ENCODE results near the gene SAMM50. TPM values are rescaled to one million over a fixed set of nuclear protein-coding genes. Genes with fewer than 3 reads are reported as not detected.

The SAMM50 gene
- total RNA-seq, 2 donors from 2014 or later, result 54.4 to 56.0 TPM

DNA sequence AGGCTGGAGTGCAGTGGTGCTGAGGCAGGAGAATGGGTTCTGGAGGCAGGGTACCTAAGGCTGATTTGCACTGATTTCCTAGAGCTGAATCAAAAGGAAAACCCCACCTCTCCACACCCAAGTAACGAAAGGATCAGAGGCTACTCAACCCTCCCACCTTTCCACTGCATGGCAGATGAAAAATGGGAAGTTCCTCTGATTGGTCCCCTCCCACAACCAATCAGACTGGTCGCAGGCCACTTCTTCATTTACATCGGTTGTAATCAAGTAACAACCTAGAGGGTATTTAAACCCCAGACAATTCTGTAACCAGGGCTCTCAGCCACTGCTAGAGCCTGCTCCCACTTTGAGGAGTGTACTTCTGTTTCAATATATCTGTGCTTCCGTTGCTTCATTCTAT, 50.3 kb downstream of the SAMM50 start:
- H3K4me1 Mint-ChIP-seq, result peaks cover 2% of the 10 kb centered on the region
- Histone ChIP-seq H3K4me3 (ENCODE audit: low read length) (no peak overlapping the region), H3K9ac (ENCODE audit: extremely low read depth, low read length, poor library complexity, severe bottlenecking) (no peak overlapping the region), H3K4me1 (ENCODE audit: control insufficient read depth, insufficient read depth, low read length) (no peaks in the 10 kb centered on the region), H3K36me3 (ENCODE audit: control insufficient read depth, insufficient read depth, low read length) (peaks cover 2% of the 10 kb centered on the region), H3K9me3 (ENCODE audit: control insufficient read depth, low read length) (peaks cover 7% of the 10 kb centered on the region), H3K27ac (ENCODE audit: low read depth, low read length) (no peak overlapping the region), H3K27me3 (ENCODE audit: control insufficient read depth, insufficient read depth, low read length, poor library complexity, severe bottlenecking) (no peaks in the 10 kb centered on the region)
- TF ChIP-seq, protein P1, sequence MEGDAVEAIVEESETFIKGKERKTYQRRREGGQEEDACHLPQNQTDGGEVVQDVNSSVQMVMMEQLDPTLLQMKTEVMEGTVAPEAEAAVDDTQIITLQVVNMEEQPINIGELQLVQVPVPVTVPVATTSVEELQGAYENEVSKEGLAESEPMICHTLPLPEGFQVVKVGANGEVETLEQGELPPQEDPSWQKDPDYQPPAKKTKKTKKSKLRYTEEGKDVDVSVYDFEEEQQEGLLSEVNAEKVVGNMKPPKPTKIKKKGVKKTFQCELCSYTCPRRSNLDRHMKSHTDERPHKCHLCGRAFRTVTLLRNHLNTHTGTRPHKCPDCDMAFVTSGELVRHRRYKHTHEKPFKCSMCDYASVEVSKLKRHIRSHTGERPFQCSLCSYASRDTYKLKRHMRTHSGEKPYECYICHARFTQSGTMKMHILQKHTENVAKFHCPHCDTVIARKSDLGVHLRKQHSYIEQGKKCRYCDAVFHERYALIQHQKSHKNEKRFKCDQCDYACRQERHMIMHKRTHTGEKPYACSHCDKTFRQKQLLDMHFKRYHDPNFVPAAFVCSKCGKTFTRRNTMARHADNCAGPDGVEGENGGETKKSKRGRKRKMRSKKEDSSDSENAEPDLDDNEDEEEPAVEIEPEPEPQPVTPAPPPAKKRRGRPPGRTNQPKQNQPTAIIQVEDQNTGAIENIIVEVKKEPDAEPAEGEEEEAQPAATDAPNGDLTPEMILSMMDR (conservative IDR thresholded peaks at IDR 0.05), result no peak
- H3K27me3 Mint-ChIP-seq (ENCODE audit: insufficient read depth), result no peaks in the 10 kb centered on the region
- no peak for DNase-seq
- peaks cover 20% of the 10 kb centered on the region for H3K36me3 Mint-ChIP-seq (ENCODE audit: low read depth)
- peaks cover 4% of the 10 kb centered on the region for H3K9me3 Mint-ChIP-seq
- no peak overlapping the region for H3K4me3 Mint-ChIP-seq
- no peak overlapping the region for H3K27ac Mint-ChIP-seq
- WGBS, 2 experiments (ENCODE audit: insufficient coverage in 1 of 2, insufficient read length in 1 of 2), result 93 to 94% methylated on average over 3 to 4 of the region's 4 CpGs

DNA sequence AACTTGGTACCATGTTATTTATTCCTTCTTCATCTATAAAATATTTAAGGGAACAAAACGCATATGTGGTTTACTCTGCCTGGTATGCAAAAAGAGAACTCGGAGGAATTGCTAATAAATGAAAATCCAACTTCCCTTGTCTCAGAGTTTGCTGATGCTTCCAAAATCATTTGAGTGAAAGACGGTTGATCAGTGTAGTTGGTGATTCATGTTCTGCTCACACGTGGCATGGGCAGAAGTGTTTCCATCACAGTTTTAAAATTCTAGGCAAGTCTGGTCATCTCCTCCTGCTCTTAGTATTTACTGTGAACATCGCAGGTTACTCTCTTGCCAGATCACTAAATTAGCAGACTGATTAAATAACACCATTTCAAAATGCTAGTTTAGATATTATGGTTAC, 56.9 kb downstream of the SAMM50 start:
- no peaks in the 10 kb centered on the region for H3K9me3 Mint-ChIP-seq
- Histone ChIP-seq H3K9ac (ENCODE audit: extremely low read depth, low read length, poor library complexity, severe bottlenecking) (no peak overlapping the region), H3K27me3 (ENCODE audit: control insufficient read depth, insufficient read depth, low read length, poor library complexity, severe bottlenecking) (no peaks in the 10 kb centered on the region), H3K36me3 (ENCODE audit: control insufficient read depth, insufficient read depth, low read length) (no peaks in the 10 kb centered on the region), H3K4me3 (ENCODE audit: low read length) (no peak overlapping the region), H3K4me1 (ENCODE audit: control insufficient read depth, insufficient read depth, low read length) (no peaks in the 10 kb centered on the region), H3K27ac (ENCODE audit: low read depth, low read length) (no peak overlapping the region), H3K9me3 (ENCODE audit: control insufficient read depth, low read length) (no peaks in the 10 kb centered on the region)
- DNase-seq, result no peak
- no peaks in the 10 kb centered on the region for H3K27me3 Mint-ChIP-seq (ENCODE audit: insufficient read depth)
- peaks cover 3% of the 10 kb centered on the region for H3K4me1 Mint-ChIP-seq
- H3K4me3 Mint-ChIP-seq, result no peak overlapping the region
- no peaks in the 10 kb centered on the region for H3K36me3 Mint-ChIP-seq (ENCODE audit: low read depth)
- WGBS, 2 experiments (ENCODE audit: insufficient coverage in 1 of 2, insufficient read length in 1 of 2), result 88 to 93% methylated on average over 5 of the region's 5 CpGs
- no peak overlapping the region for H3K27ac Mint-ChIP-seq
- TF ChIP-seq, protein P1 (conservative IDR thresholded peaks at IDR 0.05), result no peak

DNA sequence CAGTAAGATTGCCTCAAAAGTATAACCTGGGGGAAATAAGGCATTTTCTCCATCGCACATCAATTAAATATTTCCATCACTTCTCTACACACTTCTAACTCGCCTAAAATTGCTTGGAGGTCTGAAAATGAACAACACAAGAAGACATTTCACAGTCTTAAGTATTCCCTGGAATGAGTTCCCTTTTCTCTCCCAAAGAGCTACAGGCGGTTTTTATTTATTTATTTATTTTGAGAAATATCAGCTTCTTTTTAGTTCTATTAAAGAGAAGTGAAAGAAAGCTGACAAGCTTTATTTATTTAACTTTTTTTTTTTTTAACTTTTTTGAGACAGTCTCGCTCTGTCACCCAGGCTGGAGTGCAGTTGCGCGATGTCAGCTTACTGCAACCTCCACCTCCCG, 57.3 kb downstream of the SAMM50 start:
- Histone ChIP-seq H3K9ac (ENCODE audit: extremely low read depth, low read length, poor library complexity, severe bottlenecking) (no peak overlapping the region), H3K27me3 (ENCODE audit: control insufficient read depth, insufficient read depth, low read length, poor library complexity, severe bottlenecking) (no peaks in the 10 kb centered on the region), H3K4me1 (ENCODE audit: control insufficient read depth, insufficient read depth, low read length) (no peaks in the 10 kb centered on the region), H3K4me3 (ENCODE audit: low read length) (no peak overlapping the region), H3K36me3 (ENCODE audit: control insufficient read depth, insufficient read depth, low read length) (no peaks in the 10 kb centered on the region), H3K9me3 (ENCODE audit: control insufficient read depth, low read length) (no peaks in the 10 kb centered on the region), H3K27ac (ENCODE audit: low read depth, low read length) (no peak overlapping the region)
- H3K4me1 Mint-ChIP-seq, result peaks cover 3% of the 10 kb centered on the region
- H3K27ac Mint-ChIP-seq, result no peak overlapping the region
- no peaks in the 10 kb centered on the region for H3K36me3 Mint-ChIP-seq (ENCODE audit: low read depth)
- TF ChIP-seq, protein P1 (conservative IDR thresholded peaks at IDR 0.05), result no peak
- WGBS, 2 experiments (ENCODE audit: insufficient coverage in 1 of 2, insufficient read length in 1 of 2), result 92 to 98% methylated on average over 2 to 6 of the region's 7 CpGs
- no peak for DNase-seq
- no peak overlapping the region for H3K4me3 Mint-ChIP-seq
- H3K27me3 Mint-ChIP-seq (ENCODE audit: insufficient read depth), result no peaks in the 10 kb centered on the region
- H3K9me3 Mint-ChIP-seq, result no peaks in the 10 kb centered on the region
